Measurements from ENCODE around the gene ARNT2.

DNA sequence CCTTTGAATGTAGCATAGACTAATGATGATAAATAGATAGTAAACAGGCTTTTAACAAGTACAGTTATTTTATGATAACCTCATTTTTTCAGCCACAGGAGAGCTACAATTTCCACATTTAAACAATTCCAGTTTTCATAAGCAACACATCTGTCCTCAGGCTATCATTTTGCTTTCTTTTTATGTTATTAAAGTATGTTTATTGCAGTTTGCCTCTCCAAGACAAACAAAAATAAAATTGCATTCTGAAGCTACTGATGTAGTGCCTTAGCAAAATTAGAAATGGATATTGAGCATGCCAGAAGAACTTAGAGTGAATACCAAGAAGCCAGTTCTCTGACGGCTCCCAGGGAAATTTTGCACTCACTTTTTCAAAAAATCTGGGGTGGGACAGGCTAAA lies 150.4 kb downstream of the ARNT2 start:
- no peak for TF ChIP-seq POLR2A (IDR thresholded peaks at IDR 0.05)
- TF ChIP-seq, protein P1, sequence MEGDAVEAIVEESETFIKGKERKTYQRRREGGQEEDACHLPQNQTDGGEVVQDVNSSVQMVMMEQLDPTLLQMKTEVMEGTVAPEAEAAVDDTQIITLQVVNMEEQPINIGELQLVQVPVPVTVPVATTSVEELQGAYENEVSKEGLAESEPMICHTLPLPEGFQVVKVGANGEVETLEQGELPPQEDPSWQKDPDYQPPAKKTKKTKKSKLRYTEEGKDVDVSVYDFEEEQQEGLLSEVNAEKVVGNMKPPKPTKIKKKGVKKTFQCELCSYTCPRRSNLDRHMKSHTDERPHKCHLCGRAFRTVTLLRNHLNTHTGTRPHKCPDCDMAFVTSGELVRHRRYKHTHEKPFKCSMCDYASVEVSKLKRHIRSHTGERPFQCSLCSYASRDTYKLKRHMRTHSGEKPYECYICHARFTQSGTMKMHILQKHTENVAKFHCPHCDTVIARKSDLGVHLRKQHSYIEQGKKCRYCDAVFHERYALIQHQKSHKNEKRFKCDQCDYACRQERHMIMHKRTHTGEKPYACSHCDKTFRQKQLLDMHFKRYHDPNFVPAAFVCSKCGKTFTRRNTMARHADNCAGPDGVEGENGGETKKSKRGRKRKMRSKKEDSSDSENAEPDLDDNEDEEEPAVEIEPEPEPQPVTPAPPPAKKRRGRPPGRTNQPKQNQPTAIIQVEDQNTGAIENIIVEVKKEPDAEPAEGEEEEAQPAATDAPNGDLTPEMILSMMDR (IDR thresholded peaks at IDR 0.05) = no peak

Measured in testis (tissue), 2 donors.